GM12874 (cell line): ENCODE measurements around the gene GRXCR1.

Experiments
- TF ChIP-seq, protein P1 (sequence below): IDR thresholded peaks from 2 replicates; pipeline ENCODE4 v1.5.1; 2011; ENCODE audit warnings: low read depth, mild to moderate bottlenecking, control low read depth, low read length, moderate library complexity; ENCODE audit not compliant: insufficient read depth

The GRXCR1 gene

DNA sequence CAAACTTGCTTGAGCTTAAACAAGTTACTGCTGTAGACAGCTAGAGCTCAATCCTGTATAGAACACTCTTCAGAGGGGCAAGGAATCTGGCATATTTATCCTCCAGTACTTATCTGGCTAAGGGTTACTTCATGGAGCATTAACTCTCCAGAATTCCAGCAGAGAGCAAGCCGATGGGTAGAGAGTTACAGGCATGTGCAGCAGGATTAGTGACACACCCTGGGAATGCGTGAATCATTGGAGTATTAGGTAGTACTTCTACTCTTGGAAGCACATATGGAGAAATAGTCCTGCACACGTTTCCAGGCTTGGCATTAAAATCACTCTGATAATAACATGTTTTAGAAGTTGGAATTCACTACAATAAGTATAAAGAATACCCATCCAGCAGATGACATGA, 35.4 kb downstream of the GRXCR1 start:
- TF ChIP-seq, protein P1, sequence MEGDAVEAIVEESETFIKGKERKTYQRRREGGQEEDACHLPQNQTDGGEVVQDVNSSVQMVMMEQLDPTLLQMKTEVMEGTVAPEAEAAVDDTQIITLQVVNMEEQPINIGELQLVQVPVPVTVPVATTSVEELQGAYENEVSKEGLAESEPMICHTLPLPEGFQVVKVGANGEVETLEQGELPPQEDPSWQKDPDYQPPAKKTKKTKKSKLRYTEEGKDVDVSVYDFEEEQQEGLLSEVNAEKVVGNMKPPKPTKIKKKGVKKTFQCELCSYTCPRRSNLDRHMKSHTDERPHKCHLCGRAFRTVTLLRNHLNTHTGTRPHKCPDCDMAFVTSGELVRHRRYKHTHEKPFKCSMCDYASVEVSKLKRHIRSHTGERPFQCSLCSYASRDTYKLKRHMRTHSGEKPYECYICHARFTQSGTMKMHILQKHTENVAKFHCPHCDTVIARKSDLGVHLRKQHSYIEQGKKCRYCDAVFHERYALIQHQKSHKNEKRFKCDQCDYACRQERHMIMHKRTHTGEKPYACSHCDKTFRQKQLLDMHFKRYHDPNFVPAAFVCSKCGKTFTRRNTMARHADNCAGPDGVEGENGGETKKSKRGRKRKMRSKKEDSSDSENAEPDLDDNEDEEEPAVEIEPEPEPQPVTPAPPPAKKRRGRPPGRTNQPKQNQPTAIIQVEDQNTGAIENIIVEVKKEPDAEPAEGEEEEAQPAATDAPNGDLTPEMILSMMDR, result no peak

DNA sequence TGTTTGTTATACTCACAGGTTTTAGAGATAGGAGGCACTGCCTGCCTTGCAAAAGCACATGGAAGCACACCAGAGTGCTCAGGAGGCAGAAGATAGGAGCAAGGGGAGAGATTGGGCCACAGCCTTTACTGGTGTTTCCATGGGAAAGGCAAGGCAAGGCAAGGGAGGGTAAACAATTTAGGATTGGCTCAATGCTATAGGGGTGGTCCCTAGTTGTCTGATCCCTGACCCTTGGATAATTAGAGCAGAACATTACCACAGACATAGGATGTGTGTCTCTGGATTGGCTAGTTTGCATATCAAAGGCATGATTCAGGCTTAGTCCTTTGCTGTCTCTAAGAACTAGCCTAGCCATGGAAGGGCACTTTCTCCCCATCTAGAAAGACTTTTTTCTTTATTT, 36.1 kb downstream of the GRXCR1 start:
- TF ChIP-seq, protein P1, result no peak

DNA sequence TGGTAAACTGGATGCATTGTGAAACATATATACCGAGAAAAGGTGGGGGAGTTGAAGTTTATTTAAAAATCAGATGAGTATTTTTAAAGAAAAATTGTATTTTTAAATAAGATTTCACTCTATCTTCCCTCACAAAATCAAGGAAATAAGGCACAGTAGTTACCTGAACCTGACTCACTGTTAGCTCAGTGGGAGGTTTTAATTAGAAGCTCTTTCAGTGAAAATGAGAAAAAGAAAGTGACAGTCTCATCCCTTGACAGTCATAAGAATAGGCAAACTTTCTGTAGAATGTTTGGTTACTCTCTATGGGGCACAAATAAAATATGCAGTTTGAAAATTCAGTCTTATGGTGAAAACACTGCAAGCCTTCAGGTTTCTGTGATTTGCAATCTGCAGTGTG, 49.7 kb downstream of the GRXCR1 start:
- TF ChIP-seq, protein P1, result no peak

DNA sequence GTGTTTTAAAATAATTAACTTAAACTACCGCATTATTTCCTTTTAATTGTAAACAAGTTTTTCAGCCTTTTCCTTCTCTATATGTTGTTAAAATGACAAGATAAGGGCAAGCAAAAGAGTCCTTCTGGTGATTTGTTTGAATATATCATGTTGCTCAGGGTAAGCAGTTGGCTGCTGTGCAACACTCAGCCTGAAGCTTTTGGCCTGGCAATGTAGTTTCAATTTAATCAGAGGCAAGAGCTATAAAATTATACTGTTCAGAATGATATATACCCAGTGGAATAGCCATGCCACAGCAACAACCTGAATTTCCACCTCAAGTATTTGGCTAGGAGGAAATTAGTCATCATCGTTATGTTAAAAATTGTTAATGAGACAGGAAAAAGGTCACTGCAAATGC, 53.4 kb downstream of the GRXCR1 start:
- TF ChIP-seq, protein P1, result no peak

DNA sequence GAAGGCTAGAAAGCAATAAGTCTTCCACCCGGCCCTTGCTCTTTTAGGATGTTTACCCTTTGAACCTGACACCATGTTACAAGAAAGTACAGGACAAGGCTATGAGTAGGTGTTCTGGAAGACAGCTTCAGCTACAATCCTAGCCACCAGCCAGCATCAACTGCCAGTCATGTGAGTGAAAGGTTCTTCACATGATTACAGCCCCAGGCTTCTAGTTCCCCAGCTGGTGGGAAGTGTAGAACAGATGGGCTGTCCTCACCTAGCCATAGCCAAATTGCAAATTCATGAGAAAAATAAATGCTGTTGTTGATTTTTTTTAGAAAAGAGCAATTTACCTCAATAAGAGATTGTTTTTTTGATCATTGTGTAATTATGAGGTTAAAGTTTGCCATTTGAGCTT, 60.8 kb downstream of the GRXCR1 start:
- TF ChIP-seq, protein P1, result no peak

DNA sequence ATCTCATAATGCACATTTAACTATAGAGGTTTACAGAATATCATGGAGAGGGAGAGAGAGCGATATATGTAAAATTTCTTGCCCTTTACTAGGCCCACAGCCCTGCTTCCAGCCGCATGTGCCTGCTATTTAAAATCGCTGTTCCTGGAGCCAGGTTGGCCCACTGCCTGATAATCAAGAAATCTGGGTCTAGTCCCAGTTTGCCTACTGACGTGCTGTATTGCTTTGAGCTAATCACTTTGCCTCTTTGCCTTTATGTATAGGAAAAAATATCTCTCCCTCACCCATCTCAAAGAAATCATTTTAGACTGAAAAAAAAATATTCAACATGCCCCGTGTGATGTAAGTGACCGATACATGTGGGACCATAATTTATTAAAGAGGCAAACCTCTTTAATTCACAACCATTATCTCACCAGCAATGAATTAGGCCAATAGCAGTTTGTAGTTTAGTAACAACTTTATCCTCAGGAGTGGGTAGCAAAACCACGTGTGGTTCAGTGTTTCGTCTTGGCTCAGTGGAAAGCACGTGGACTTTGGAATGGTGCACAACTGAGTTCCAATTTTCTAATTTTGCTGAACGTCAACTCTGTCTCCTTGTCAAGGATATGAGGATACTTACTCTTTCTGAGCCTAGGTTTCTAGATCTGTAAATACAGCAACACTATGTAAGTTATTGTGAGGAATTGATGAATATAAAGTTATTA, 62.6 kb downstream of the GRXCR1 start:
- TF ChIP-seq, protein P1, result no peak

DNA sequence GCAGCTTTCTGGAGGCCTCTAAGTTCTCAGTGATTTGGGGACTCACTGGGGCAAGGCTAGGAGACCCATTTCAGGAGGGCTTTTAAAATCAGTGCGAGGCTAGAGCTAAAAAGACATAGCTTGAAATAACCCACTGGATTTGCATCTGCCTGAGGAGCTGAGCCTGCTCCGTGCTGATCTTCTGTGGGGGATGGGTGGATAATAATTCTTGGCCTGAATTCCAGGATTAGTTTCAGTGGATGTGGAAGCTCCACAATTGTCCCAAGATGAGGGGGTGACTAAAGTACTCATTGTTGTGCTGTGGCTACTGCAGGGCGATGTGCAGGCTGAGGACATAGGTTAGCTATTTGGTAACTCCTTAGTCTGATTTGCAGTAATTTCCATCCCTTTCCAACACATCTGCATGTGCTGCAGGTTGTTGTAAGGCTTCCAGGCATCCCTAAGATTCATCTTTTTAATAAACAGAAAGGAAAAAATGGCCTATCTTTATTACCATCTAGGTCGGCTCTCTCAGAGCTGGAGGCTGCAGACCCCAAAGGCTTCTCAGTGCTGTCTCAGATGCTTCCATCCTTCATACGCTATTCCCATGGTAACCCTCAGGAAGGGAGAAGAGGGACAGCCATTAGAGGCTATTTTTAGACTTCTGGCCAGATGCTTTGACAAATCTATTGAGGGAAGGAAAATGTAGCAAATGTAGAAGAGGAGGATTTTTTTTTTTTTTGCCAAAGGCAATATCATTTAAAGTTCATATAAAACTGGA, 63.4 kb downstream of the GRXCR1 start:
- TF ChIP-seq, protein P1, result no peak
